HEK293 (cell line): ENCODE results near the gene NPW.
A peak's percentile ranks its signal among the peaks of the same experiment; 100 is the strongest.

ENCODE experiments used
- CTCF ChIA-PET: fragments of 350-600 bp; formaldehyde crosslinking; extraction: SDS; loops from one replicate; lab custom pipeline; 2021; ENCODE audit warnings: antibody characterized with exemption; lab: Yijun Ruan, JAX
- POLR2A ChIA-PET: fragments of 300-600 bp; formaldehyde crosslinking; extraction: SDS; loops from one replicate; lab custom pipeline; 2020; ENCODE audit warnings: antibody characterized with exemption, inconsistent platforms; lab: Yijun Ruan, JAX
- H3K27ac ChIP-seq: fragments of 200-500 bp; sonication (Bioruptor generic); 2 replicates; pipeline ENCODE4 v1.5.1; 2014; ENCODE audit warnings: low read depth, low read length, control low read depth, inconsistent platforms; ENCODE audit errors: extremely low read depth
- H3K36me3 ChIP-seq, 2 experiments: fragments of 200-500 bp in 1 of 2; sonication (Bioruptor generic) in 1 of 2; 1 replicate in 1 of 2; 2 replicates in 1 of 2; pipeline ENCODE4 v1.5.1; 2014 to 2017; ENCODE audit warnings: inconsistent platforms in 2 of 2, low read length in 2 of 2; ENCODE audit not compliant: control insufficient read depth in 2 of 2, insufficient read depth in 1 of 2
- H3K4me1 ChIP-seq: fragments of 200-500 bp; sonication (Bioruptor generic); 2 replicates; pipeline ENCODE4 v1.5.1; 2014; ENCODE audit warnings: mild to moderate bottlenecking, low read length, inconsistent platforms; ENCODE audit not compliant: control insufficient read depth, insufficient read depth
- H3K4me3 ChIP-seq: 2 replicates; pipeline ENCODE4 v1.5.1; 2011; ENCODE audit warnings: low read depth, mild to moderate bottlenecking, control low read depth, low read length, moderate library complexity
- H3K9me3 ChIP-seq: fragments of 200-500 bp; sonication (Bioruptor generic); 2 replicates; pipeline ENCODE4 v1.5.1; 2014; ENCODE audit warnings: low read depth, low read length, inconsistent platforms; ENCODE audit not compliant: control insufficient read depth, insufficient read depth
- MEIS1 ChIP-seq: sonication (generic); formaldehyde crosslinking; IDR thresholded peaks from 2 replicates; pipeline ENCODE4 v1.8.1; 2022; ENCODE audit warnings: missing genetic modification reagents, mild to moderate bottlenecking, borderline replicate concordance
- SCRT1 ChIP-seq: fragments of 450-650 bp; formaldehyde crosslinking; IDR thresholded peaks from 2 replicates; pipeline ENCODE4 v1.5.1; 2016; ENCODE audit warnings: missing biosample characterization, missing genetic modification characterization, borderline replicate concordance
- TRIM28 ChIP-seq: IDR thresholded peaks from 2 replicates; pipeline ENCODE4 v1.6.1; 2011; ENCODE audit warnings: low read length, control low read depth, borderline replicate concordance
- ZFHX2 ChIP-seq: fragments of 450-650 bp; formaldehyde crosslinking; conservative IDR thresholded peaks from 2 replicates; pipeline ENCODE4 v1.5.1; 2016; ENCODE audit warnings: missing biosample characterization, missing genetic modification characterization
- ZFP69B ChIP-seq: fragments of 450-650 bp; formaldehyde crosslinking; IDR thresholded peaks from 2 replicates; pipeline ENCODE4 v1.5.1; 2016; ENCODE audit warnings: missing biosample characterization, missing genetic modification characterization
- ZNF16 ChIP-seq: fragments of 450-650 bp; formaldehyde crosslinking; IDR thresholded peaks from 2 replicates; pipeline ENCODE4 v1.5.1; 2016; ENCODE audit warnings: low read depth, missing biosample characterization, missing genetic modification characterization
- ZNF302 ChIP-seq: fragments of 450-650 bp; formaldehyde crosslinking; IDR thresholded peaks from 2 replicates; pipeline ENCODE4 v1.5.1; 2016; ENCODE audit warnings: missing biosample characterization, missing genetic modification characterization, low read depth
- ZNF324 ChIP-seq: fragments of 450-650 bp; formaldehyde crosslinking; IDR thresholded peaks from 2 replicates; pipeline ENCODE4 v1.5.1; 2016; ENCODE audit warnings: missing biosample characterization, missing genetic modification characterization
- ZNF394 ChIP-seq: fragments of 450-650 bp; formaldehyde crosslinking; IDR thresholded peaks from 2 replicates; pipeline ENCODE4 v1.5.1; 2016; ENCODE audit warnings: missing biosample characterization, missing genetic modification characterization, mild to moderate bottlenecking, moderate library complexity, borderline replicate concordance
- ZNF449 ChIP-seq: fragments of 450-650 bp; formaldehyde crosslinking; IDR thresholded peaks from 2 replicates; pipeline ENCODE4 v1.5.1; 2017; ENCODE audit warnings: missing biosample characterization, mild to moderate bottlenecking, missing genetic modification characterization, moderate library complexity
- ZNF558 ChIP-seq: fragments of 450-650 bp; formaldehyde crosslinking; IDR thresholded peaks from 2 replicates; pipeline ENCODE4 v1.5.1; 2016; ENCODE audit warnings: missing biosample characterization, missing genetic modification characterization
- ZNF610 ChIP-seq: fragments of 450-650 bp; formaldehyde crosslinking; IDR thresholded peaks from 2 replicates; pipeline ENCODE4 v1.5.1; 2016; ENCODE audit warnings: missing biosample characterization, missing genetic modification characterization, borderline replicate concordance
- ZNF777 ChIP-seq: fragments of 450-650 bp; formaldehyde crosslinking; IDR thresholded peaks from 2 replicates; pipeline ENCODE4 v1.5.1; 2017; ENCODE audit warnings: missing biosample characterization, missing genetic modification characterization, borderline replicate concordance
- ZSCAN23 ChIP-seq: fragments of 450-650 bp; formaldehyde crosslinking; IDR thresholded peaks from 2 replicates; pipeline ENCODE4 v1.5.1; 2016; ENCODE audit warnings: missing biosample characterization, missing genetic modification characterization
- TF ChIP-seq, protein P1 (sequence below): fragments of 450-650 bp; formaldehyde crosslinking; IDR thresholded peaks from 2 replicates; pipeline ENCODE4 v1.5.1; 2016; ENCODE audit warnings: missing biosample characterization, missing genetic modification characterization, borderline replicate concordance
- TF ChIP-seq, protein P2 (sequence below): fragments of 450-650 bp; formaldehyde crosslinking; IDR thresholded peaks from 2 replicates; pipeline ENCODE4 v1.5.1; 2016; ENCODE audit warnings: missing biosample characterization, missing genetic modification characterization
- TF ChIP-seq, protein P3 (sequence below): fragments of 450-650 bp; formaldehyde crosslinking; conservative IDR thresholded peaks from 2 replicates; pipeline ENCODE4 v1.5.1; 2016; ENCODE audit warnings: low read depth, missing biosample characterization, missing genetic modification characterization
- TF ChIP-seq, protein P4 (sequence below): fragments of 450-650 bp; formaldehyde crosslinking; IDR thresholded peaks from 2 replicates; pipeline ENCODE4 v1.5.1; 2016; ENCODE audit warnings: missing biosample characterization, missing genetic modification characterization

The NPW gene

DNA sequence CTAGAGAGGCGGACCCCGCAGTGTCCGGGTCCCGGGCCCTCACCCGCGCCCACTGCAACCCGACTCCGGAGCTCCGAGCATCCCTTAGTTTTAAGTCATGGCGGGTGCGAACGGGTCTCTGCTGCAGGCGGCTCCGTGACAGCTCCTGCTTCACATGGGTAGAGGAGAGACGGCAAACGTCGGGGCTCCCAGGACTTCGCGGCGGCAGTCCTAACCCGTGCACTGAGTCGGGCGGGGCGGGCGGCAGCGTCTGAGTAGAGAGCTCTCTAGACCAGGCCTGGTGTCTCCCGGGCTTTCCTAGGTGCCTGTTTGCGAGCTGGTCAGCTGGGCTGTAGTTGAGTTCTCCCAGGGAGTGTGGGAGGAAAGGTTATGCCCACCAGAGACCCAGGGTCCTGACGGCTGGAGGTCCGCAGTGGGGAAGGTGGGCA, 28.5 kb downstream of the NPW start (continued):
- TF ChIP-seq, protein P1, sequence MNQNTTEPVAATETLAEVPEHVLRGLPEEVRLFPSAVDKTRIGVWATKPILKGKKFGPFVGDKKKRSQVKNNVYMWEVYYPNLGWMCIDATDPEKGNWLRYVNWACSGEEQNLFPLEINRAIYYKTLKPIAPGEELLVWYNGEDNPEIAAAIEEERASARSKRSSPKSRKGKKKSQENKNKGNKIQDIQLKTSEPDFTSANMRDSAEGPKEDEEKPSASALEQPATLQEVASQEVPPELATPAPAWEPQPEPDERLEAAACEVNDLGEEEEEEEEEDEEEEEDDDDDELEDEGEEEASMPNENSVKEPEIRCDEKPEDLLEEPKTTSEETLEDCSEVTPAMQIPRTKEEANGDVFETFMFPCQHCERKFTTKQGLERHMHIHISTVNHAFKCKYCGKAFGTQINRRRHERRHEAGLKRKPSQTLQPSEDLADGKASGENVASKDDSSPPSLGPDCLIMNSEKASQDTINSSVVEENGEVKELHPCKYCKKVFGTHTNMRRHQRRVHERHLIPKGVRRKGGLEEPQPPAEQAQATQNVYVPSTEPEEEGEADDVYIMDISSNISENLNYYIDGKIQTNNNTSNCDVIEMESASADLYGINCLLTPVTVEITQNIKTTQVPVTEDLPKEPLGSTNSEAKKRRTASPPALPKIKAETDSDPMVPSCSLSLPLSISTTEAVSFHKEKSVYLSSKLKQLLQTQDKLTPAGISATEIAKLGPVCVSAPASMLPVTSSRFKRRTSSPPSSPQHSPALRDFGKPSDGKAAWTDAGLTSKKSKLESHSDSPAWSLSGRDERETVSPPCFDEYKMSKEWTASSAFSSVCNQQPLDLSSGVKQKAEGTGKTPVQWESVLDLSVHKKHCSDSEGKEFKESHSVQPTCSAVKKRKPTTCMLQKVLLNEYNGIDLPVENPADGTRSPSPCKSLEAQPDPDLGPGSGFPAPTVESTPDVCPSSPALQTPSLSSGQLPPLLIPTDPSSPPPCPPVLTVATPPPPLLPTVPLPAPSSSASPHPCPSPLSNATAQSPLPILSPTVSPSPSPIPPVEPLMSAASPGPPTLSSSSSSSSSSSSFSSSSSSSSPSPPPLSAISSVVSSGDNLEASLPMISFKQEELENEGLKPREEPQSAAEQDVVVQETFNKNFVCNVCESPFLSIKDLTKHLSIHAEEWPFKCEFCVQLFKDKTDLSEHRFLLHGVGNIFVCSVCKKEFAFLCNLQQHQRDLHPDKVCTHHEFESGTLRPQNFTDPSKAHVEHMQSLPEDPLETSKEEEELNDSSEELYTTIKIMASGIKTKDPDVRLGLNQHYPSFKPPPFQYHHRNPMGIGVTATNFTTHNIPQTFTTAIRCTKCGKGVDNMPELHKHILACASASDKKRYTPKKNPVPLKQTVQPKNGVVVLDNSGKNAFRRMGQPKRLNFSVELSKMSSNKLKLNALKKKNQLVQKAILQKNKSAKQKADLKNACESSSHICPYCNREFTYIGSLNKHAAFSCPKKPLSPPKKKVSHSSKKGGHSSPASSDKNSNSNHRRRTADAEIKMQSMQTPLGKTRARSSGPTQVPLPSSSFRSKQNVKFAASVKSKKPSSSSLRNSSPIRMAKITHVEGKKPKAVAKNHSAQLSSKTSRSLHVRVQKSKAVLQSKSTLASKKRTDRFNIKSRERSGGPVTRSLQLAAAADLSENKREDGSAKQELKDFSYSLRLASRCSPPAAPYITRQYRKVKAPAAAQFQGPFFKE (tag by site-specific recombination) = no peak
- no peak for TF ChIP-seq ZNF16 (tag by site-specific recombination)
- TF ChIP-seq ZNF394 = no peak
- TF ChIP-seq ZNF324 (tag by site-specific recombination) = no peak
- TF ChIP-seq ZNF777 = peak; percentile 76; the same call in 1 of the 2 replicates

DNA sequence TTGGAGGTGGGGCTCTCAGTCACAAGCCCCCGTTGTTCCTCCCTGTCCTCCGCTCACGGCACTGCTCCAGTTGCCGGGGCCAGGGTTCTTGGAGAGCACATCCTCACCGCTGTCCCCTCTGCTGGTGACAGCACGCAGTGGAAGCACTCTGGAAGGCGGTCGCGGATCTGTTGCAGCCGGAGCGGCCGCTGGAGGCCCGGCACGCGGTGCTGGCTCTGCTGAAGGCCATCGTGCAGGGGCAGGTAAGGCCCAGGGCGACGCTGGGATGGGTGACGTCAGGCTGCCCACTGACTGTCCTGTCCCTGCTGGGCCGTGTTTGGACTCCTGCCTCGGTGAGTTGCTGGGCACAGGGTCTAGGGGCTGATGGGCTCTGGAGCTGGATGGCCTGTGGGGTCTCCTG, 33.6 kb downstream of the NPW start:
- no peaks in the 10 kb centered on the region for H3K9me3 ChIP-seq
- TF ChIP-seq ZNF777 (no peak), ZSCAN23 (tag by site-specific recombination) (no peak), ZNF302 (tag by site-specific recombination) (no peak)
- TF ChIP-seq, protein P2, sequence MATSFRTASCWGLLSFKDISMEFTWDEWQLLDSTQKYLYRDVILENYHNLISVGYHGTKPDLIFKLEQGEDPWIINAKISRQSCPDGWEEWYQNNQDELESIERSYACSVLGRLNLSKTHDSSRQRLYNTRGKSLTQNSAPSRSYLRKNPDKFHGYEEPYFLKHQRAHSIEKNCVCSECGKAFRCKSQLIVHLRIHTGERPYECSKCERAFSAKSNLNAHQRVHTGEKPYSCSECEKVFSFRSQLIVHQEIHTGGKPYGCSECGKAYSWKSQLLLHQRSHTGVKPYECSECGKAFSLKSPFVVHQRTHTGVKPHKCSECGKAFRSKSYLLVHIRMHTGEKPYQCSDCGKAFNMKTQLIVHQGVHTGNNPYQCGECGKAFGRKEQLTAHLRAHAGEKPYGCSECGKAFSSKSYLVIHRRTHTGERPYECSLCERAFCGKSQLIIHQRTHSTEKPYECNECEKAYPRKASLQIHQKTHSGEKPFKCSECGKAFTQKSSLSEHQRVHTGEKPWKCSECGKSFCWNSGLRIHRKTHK (tag by site-specific recombination) = no peak
- H3K4me1 ChIP-seq = no peaks in the 10 kb centered on the region
- ChIA-PET POLR2A (no interaction called here), CTCF (no interaction called here)
- H3K36me3 ChIP-seq = peaks cover 13 to 78% of the 10 kb centered on the region in 2 experiments; a peak in 2 of 3 replicates
- H3K4me3 ChIP-seq = no peak overlapping the region
- H3K27ac ChIP-seq = no peak overlapping the region

GRCh38 chr16:2053897-2054296, 34.3 kb downstream of the NPW start:
- H3K4me3 ChIP-seq = no peak overlapping the region
- ChIA-PET POLR2A (no interaction called here), CTCF (no interaction called here)
- peaks cover 13 to 84% of the 10 kb centered on the region in 2 experiments; a peak in 2 of 3 replicates for H3K36me3 ChIP-seq
- no peaks in the 10 kb centered on the region for H3K9me3 ChIP-seq
- no peaks in the 10 kb centered on the region for H3K4me1 ChIP-seq
- H3K27ac ChIP-seq = no peak overlapping the region
- no peak for TF ChIP-seq ZFP69B (tag by site-specific recombination)
- no peak for TF ChIP-seq ZFHX2 (tag by site-specific recombination)
- TF ChIP-seq TRIM28 = no peak
- TF ChIP-seq SCRT1 (tag by site-specific recombination) = no peak
- TF ChIP-seq ZNF449 (tag by site-specific recombination) = no peak
- TF ChIP-seq MEIS1 (CRISPR knock-in tag) = no peak
- TF ChIP-seq, protein P3, sequence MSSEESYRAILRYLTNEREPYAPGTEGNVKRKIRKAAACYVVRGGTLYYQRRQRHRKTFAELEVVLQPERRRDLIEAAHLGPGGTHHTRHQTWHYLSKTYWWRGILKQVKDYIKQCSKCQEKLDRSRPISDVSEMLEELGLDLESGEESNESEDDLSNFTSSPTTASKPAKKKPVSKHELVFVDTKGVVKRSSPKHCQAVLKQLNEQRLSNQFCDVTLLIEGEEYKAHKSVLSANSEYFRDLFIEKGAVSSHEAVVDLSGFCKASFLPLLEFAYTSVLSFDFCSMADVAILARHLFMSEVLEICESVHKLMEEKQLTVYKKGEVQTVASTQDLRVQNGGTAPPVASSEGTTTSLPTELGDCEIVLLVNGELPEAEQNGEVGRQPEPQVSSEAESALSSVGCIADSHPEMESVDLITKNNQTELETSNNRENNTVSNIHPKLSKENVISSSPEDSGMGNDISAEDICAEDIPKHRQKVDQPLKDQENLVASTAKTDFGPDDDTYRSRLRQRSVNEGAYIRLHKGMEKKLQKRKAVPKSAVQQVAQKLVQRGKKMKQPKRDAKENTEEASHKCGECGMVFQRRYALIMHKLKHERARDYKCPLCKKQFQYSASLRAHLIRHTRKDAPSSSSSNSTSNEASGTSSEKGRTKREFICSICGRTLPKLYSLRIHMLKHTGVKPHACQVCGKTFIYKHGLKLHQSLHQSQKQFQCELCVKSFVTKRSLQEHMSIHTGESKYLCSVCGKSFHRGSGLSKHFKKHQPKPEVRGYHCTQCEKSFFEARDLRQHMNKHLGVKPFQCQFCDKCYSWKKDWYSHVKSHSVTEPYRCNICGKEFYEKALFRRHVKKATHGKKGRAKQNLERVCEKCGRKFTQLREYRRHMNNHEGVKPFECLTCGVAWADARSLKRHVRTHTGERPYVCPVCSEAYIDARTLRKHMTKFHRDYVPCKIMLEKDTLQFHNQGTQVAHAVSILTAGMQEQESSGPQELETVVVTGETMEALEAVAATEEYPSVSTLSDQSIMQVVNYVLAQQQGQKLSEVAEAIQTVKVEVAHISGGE (tag by site-specific recombination) = no peak
- TF ChIP-seq ZNF558 = no peak
- no peak for TF ChIP-seq ZNF610 (tag by site-specific recombination)
- TF ChIP-seq, protein P4, sequence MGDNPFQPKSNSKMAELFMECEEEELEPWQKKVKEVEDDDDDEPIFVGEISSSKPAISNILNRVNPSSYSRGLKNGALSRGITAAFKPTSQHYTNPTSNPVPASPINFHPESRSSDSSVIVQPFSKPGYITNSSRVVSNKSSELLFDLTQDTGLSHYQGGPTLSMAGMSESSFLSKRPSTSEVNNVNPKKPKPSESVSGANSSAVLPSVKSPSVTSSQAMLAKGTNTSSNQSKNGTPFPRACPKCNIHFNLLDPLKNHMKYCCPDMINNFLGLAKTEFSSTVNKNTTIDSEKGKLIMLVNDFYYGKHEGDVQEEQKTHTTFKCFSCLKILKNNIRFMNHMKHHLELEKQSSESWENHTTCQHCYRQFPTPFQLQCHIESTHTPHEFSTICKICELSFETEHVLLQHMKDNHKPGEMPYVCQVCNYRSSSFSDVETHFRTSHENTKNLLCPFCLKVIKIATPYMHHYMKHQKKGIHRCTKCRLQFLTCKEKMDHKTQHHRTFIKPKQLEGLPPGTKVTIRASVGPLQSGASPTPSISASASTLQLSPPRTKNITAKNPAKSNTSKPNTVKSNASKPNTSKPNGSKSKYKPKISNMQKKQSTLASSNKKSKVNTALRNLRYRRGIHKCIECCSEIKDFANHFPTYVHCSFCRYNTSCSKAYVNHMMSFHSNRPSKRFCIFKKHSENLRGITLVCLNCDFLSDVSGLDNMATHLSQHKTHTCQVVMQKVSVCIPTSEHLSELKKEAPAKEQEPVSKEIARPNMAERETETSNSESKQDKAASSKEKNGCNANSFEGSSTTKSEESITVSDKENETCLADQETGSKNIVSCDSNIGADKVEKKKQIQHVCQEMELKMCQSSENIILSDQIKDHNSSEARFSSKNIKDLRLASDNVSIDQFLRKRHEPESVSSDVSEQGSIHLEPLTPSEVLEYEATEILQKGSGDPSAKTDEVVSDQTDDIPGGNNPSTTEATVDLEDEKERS (tag by site-specific recombination) = no peak
